NAMALWA (cell line): ENCODE measurements around the gene COPE.
A peak's percentile ranks its signal among the peaks of the same experiment; 100 is the strongest.
"Not testable (repeated sequence)": the region's sequence is repeated elsewhere in the genome, so short reads cannot be mapped to it uniquely, and the experiment has no call there.

ENCODE experiments used
- DNase-seq: peaks from one replicate; pipeline ENCODE4 v3.0.0-alpha.2; 2015; ENCODE audit warnings: low spot score

Gene COPE

GRCh38 chr19:18919086-18919899 lies at the start of gene COPE, which contains the start of gene DDX49:
TSS of gene COPE (minus strand) at chr19:18919387. CDS start at chr19:18919348, 39 bp downstream.
TSS of gene DDX49 (plus strand) at chr19:18919715. CDS start at chr19:18919742, 27 bp downstream.
- peak; percentile 100 for DNase-seq

GRCh38 chr19:18967358-18968146 lies 48.4 kb upstream of the COPE start:
- DNase-seq = no peak

GRCh38 chr19:18966307-18966706 lies 47.1 kb upstream of the COPE start:
- no peak for DNase-seq

GRCh38 chr19:18964121-18964520 lies 44.9 kb upstream of the COPE start:
- DNase-seq = no peak

GRCh38 chr19:18961767-18962620 lies 42.8 kb upstream of the COPE start:
- no peak for DNase-seq

- no peak for DNase-seq
These were observed 41.2 kb upstream of the COPE start for GRCh38 chr19:18960370-18960769.

- DNase-seq = no peak
These were observed 35.9 kb upstream of the COPE start for GRCh38 chr19:18955042-18955441.

GRCh38 chr19:18954094-18954493 lies 34.9 kb upstream of the COPE start:
- DNase-seq = no peak

GRCh38 chr19:18952364-18953003 lies 33.3 kb upstream of the COPE start:
- not testable (repeated sequence) for DNase-seq

GRCh38 chr19:18951721-18952281 lies 32.6 kb upstream of the COPE start:
- DNase-seq = no peak

GRCh38 chr19:18949858-18950257 lies 30.7 kb upstream of the COPE start:
- no peak for DNase-seq

GRCh38 chr19:18948976-18949356 lies 29.8 kb upstream of the COPE start:
- no peak for DNase-seq

- DNase-seq = no peak
These were observed 29.1 kb upstream of the COPE start for GRCh38 chr19:18948075-18948975.

GRCh38 chr19:18946918-18947317 lies 27.7 kb upstream of the COPE start:
- DNase-seq = peak; percentile 34

- no peak for DNase-seq
These were observed 27.1 kb upstream of the COPE start for GRCh38 chr19:18946335-18946734.

- no peak for DNase-seq
These were observed 26.1 kb upstream of the COPE start for GRCh38 chr19:18945297-18945696.

- no peak for DNase-seq
These were observed 24.3 kb upstream of the COPE start for GRCh38 chr19:18943465-18943864.

- DNase-seq = no peak
These were observed 23.5 kb upstream of the COPE start for GRCh38 chr19:18942692-18943091.

GRCh38 chr19:18941628-18942354 lies 22.6 kb upstream of the COPE start:
- no peak for DNase-seq
